HepG2 (cell line): Measurements from ENCODE around the gene SLC23A2. TPM values are rescaled to one million over a fixed set of nuclear protein-coding genes. Genes with fewer than 3 reads are reported as not detected.

Source experiments
- ATAC-seq: fragments of 200-7000 bp; cut with Tn5 transposase; 3 replicates; pipeline ENCODE4 v1.9.1; 2020; ENCODE audit warnings: mild to moderate bottlenecking, moderate library complexity
- BruUV-seq: library from RNA; stranded (reverse); fragments of 400-500 nt; replicated peaks from 2 replicates; lab custom pipeline; 2021; lab: Mats Ljungman, UMichigan
- CTCF ChIA-PET: fragments of 300-600 bp; formaldehyde crosslinking; extraction: SDS; loops from one replicate; lab custom pipeline; 2021; ENCODE audit warnings: low total read pairs, inconsistent platforms, low intra/inter-chr PET ratio; lab: Yijun Ruan, JAX
- POLR2A ChIA-PET: fragments of 350-600 bp; sonication (Branson Sonifier 250); formaldehyde crosslinking; loops from one replicate; lab custom pipeline; 2020; ENCODE audit warnings: antibody characterized with exemption, inconsistent platforms; lab: Yijun Ruan, JAX
- DNase-seq: peaks from one replicate; pipeline ENCODE4 v3.0.0-alpha.2; 2015; ENCODE audit warnings: low spot score
- FAIRE-seq: peaks from 3 replicates; lab custom pipeline; 2011; peaks lifted over from hg19 to GRCh38; lab: Jason Lieb, UNC
- H2AFZ ChIP-seq: one replicate; pipeline ENCODE4 v1.6.1; 2011; ENCODE audit warnings: low read length, inconsistent platforms
- H3K27ac ChIP-seq: fragments of 300-600 bp; 3 replicates; pipeline ENCODE4 v1.8.0; 2011; ENCODE audit warnings: mixed run types, mild to moderate bottlenecking, mixed read lengths, low read length, inconsistent platforms; ENCODE audit not compliant: insufficient read depth; ENCODE audit errors: extremely low read length
- H3K27me3 ChIP-seq, 2 experiments: fragments of 200-600 bp in 1 of 2; 2 replicates in 1 of 2; 3 replicates in 1 of 2; pipeline versions ENCODE4 v1.6.0 to v1.8.0; 2011; ENCODE audit warnings: low read length in 2 of 2, mild to moderate bottlenecking in 2 of 2, moderate library complexity in 2 of 2, inconsistent platforms in 1 of 2; ENCODE audit not compliant: insufficient read depth in 2 of 2, control insufficient read depth in 1 of 2
- H3K36me3 ChIP-seq, 2 experiments: fragments of 200-600 bp in 1 of 2; replicated peaks in 1 of 2; 2 replicates in 1 of 2; 3 replicates in 1 of 2; pipeline versions ENCODE4 v1.5.1 to v1.8.0; 2011; ENCODE audit warnings: low read length in 2 of 2, inconsistent platforms in 1 of 2; ENCODE audit not compliant: insufficient read depth in 2 of 2, control insufficient read depth in 1 of 2
- H3K4me1 ChIP-seq: 2 replicates; pipeline ENCODE4 v1.5.1; 2012; ENCODE audit warnings: low read length, inconsistent platforms; ENCODE audit not compliant: insufficient read depth
- H3K4me2 ChIP-seq: 2 replicates; pipeline ENCODE4 v1.6.0; 2011; ENCODE audit warnings: low read depth, low read length, inconsistent platforms
- H3K4me3 ChIP-seq, 3 experiments: fragments of 200-600 bp in 1 of 3; sonication (generic), shearing (Covaris generic) in 1 of 3; replicated peaks in 1 of 3; 2 replicates each; pipeline ENCODE4 v1.5.1; 2011 to 2016; ENCODE audit warnings: low read length in 3 of 3, inconsistent platforms in 2 of 3, low read depth in 2 of 3, mild to moderate bottlenecking in 2 of 3, control low read depth in 1 of 3, mixed read lengths in 1 of 3; ENCODE audit not compliant: insufficient read depth in 1 of 3
- H3K79me2 ChIP-seq: one replicate; pipeline ENCODE4 v1.6.1; 2011; ENCODE audit warnings: low read length, inconsistent platforms; ENCODE audit not compliant: insufficient read depth
- H3K9ac ChIP-seq: 2 replicates; pipeline ENCODE4 v1.6.0; 2011; ENCODE audit warnings: mild to moderate bottlenecking, low read depth, low read length, inconsistent platforms; ENCODE audit not compliant: insufficient read depth
- H3K9me3 ChIP-seq: 2 replicates; pipeline ENCODE4 v1.5.1; 2012; ENCODE audit warnings: mild to moderate bottlenecking, low read length
- H4K20me1 ChIP-seq: 2 replicates; pipeline ENCODE4 v1.6.0; 2011; ENCODE audit warnings: inconsistent platforms, mild to moderate bottlenecking, low read length, moderate library complexity; ENCODE audit not compliant: insufficient read depth
- ARID2 ChIP-seq: sonication (generic); formaldehyde crosslinking; IDR thresholded peaks from 2 replicates; pipeline ENCODE4 v1.8.1; 2022; ENCODE audit warnings: mild to moderate bottlenecking, missing genetic modification reagents, borderline replicate concordance
- FOXA3 ChIP-seq: IDR thresholded peaks from 2 replicates; pipeline ENCODE4 v1.6.1; 2016; ENCODE audit warnings: missing genetic modification reagents, missing compliant biosample characterization
- NAIF1 ChIP-seq: sonication (generic); formaldehyde crosslinking; IDR thresholded peaks from 2 replicates; pipeline ENCODE4 v1.5.0; 2020; ENCODE audit warnings: mild to moderate bottlenecking, missing genetic modification reagents, borderline replicate concordance
- NONO ChIP-seq, 2 experiments: fragments of 450-650 bp in 1 of 2; sonication (generic) in 1 of 2; formaldehyde crosslinking in 1 of 2; IDR thresholded peaks in 1 of 2; conservative IDR thresholded peaks in 1 of 2; 2 replicates each; pipeline versions ENCODE4 v1.6.1 to v1.8.0; 2017 to 2022; ENCODE audit warnings: mild to moderate bottlenecking in 1 of 2, missing genetic modification reagents in 1 of 2, moderate library complexity in 1 of 2
- PRPF4 ChIP-seq: fragments of 200-400 bp; formaldehyde crosslinking; IDR thresholded peaks from 2 replicates; pipeline ENCODE4 v1.6.1; 2016; ENCODE audit warnings: low read length, low read depth; ENCODE audit not compliant: poor library complexity, severe bottlenecking
- TCF7 ChIP-seq: sonication (generic); IDR thresholded peaks from 2 replicates; pipeline ENCODE4 v1.6.1; 2016; ENCODE audit warnings: antibody characterized with exemption, low read depth
- THAP11 ChIP-seq: IDR thresholded peaks from 2 replicates; pipeline ENCODE4 v1.6.1; 2016; ENCODE audit warnings: missing biosample characterization, missing genetic modification reagents
- ZBTB38 ChIP-seq: sonication (generic); formaldehyde crosslinking; IDR thresholded peaks from 2 replicates; pipeline ENCODE4 v1.5.1; 2020; ENCODE audit warnings: mild to moderate bottlenecking, missing genetic modification reagents
- ZNF282 ChIP-seq: fragments of 450-650 bp; IDR thresholded peaks from 2 replicates; pipeline ENCODE4 v1.6.1; 2018; ENCODE audit not compliant: partially characterized antibody
- ZNF432 ChIP-seq: sonication (generic); formaldehyde crosslinking; IDR thresholded peaks from 2 replicates; pipeline ENCODE4 v1.5.0; 2020; ENCODE audit warnings: missing genetic modification reagents, mild to moderate bottlenecking, borderline replicate concordance
- ZNF572 ChIP-seq: sonication (generic); formaldehyde crosslinking; IDR thresholded peaks from 2 replicates; pipeline ENCODE4 v1.5.1; 2020; ENCODE audit warnings: mild to moderate bottlenecking, missing genetic modification reagents
- ZNF768 ChIP-seq: sonication (generic); formaldehyde crosslinking; IDR thresholded peaks from 2 replicates; pipeline ENCODE4 v1.4.0; 2020; ENCODE audit warnings: missing genetic modification reagents
- ZNF883 ChIP-seq: sonication (generic); formaldehyde crosslinking; IDR thresholded peaks from 2 replicates; pipeline ENCODE4 v1.5.1; 2020; ENCODE audit warnings: mild to moderate bottlenecking, missing genetic modification reagents; ENCODE audit errors: not compliant biosample characterization
- WGBS: methylation state at CpG from one replicate; pipeline ENCODE4 v1.1.6; 2017; ENCODE audit warnings: low lambda C conversion rate; 5-methylcytosine and 5-hydroxymethylcytosine counted together
- in situ Hi-C: cut with HindIII; loops from 2 replicates; pipeline ENCODE4 v1.10.0; 2017; ENCODE audit warnings: low pct_unique_long_range_greater_than_20kb; ENCODE audit not compliant: extremely low pct_ligation_motif_present
- intact Hi-C: fragments of 100-400 bp; cut with micrococcal nuclease; formaldehyde crosslinking; loops from one replicate; pipeline ENCODE4 v1.10.0; 2022; ENCODE audit not compliant: unreplicated experiment
- polyA plus RNA-seq, 8 experiments: library from polyadenylated mRNA; depleted of rRNA in 3 of 8; stranded (reverse) in 7 of 8; unstranded in 1 of 8; fragments of >200 nt; fragmentation: Illumina TruSeq in 4 of 8; extraction: Trizol in 4 of 8; gene quantifications; 2 replicates each; pipeline versions ENCODE4 v1.2.1 to v1.2.3, GENCODE V29; 2011 to 2016; ENCODE audit warnings: low read depth in 4 of 8, missing spikeins in 1 of 8, mixed read lengths in 1 of 8; ENCODE audit not compliant: insufficient read depth in 1 of 8
- total RNA-seq, 5 experiments: library from RNA; depleted of rRNA; stranded (reverse); fragments of >200 nt; fragmentation: Illumina TruSeq; extraction: Trizol; gene quantifications; 2 replicates each; pipeline ENCODE4 v1.2.3, GENCODE V29; 2016; ENCODE audit warnings: low read depth in 1 of 5
- TF ChIP-seq, protein P1 (sequence below): sonication (generic); formaldehyde crosslinking; IDR thresholded peaks from 2 replicates; pipeline ENCODE4 v1.4.0; 2020; ENCODE audit warnings: mild to moderate bottlenecking, missing genetic modification reagents
- TF ChIP-seq, protein P2 (sequence below): sonication (generic); formaldehyde crosslinking; IDR thresholded peaks from 2 replicates; pipeline ENCODE4 v1.4.0; 2020; ENCODE audit warnings: missing genetic modification reagents, borderline replicate concordance
- TF ChIP-seq, protein P3 (sequence below): sonication (generic); formaldehyde crosslinking; IDR thresholded peaks from 2 replicates; pipeline ENCODE4 v1.8.0; 2023; ENCODE audit warnings: mild to moderate bottlenecking, missing genetic modification reagents
- TF ChIP-seq, protein P4 (sequence below): sonication (generic); formaldehyde crosslinking; IDR thresholded peaks from 2 replicates; pipeline ENCODE4 v1.5.0; 2020; ENCODE audit warnings: mild to moderate bottlenecking, missing genetic modification reagents
- TF ChIP-seq, protein P5 (sequence below): IDR thresholded peaks from 2 replicates; pipeline ENCODE4 v1.6.1; 2018; ENCODE audit warnings: missing genetic modification reagents, mild to moderate bottlenecking, missing compliant biosample characterization

The SLC23A2 gene
- total and polyA plus RNA-seq, 2 of the 13 experiments (the other 11 are each of a cell fraction or from before 2014, with no cell fraction given) = 42.2 to 51.2 TPM

DNA sequence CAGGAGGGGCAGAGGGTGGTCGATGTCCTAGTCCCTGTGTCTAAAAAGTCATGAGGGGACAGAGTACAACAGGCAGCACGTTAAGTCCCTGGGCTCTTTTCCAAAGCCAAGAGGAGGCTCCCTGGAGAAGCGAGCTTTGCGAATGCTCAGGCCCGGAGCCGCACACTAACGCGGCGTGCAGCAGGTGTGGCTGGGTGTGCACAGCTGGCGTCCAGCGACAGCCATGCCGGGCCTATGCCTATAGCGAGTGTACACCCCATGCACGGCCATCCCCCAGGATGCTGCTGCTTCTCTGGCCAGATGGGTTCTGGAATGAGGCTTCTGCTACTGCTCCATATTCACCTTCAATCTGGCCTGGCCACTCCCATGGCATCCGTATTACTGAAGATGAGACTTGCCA lies 148.3 kb downstream of the SLC23A2 start:
- no peak for ATAC-seq
- ChIA-PET POLR2A (no interaction called here), CTCF (no interaction called here)
- Histone ChIP-seq H3K4me2 (no peak overlapping the region), H2AFZ (no peak overlapping the region), H3K27ac (no peak overlapping the region), H3K79me2 (no peaks in the 10 kb centered on the region), H4K20me1 (no peaks in the 10 kb centered on the region), H3K9me3 (no peaks in the 10 kb centered on the region), H3K27me3 (no peaks in the 10 kb centered on the region), H3K36me3 (peaks cover 33 to 55% of the 10 kb centered on the region in 2 experiments), H3K9ac (no peak overlapping the region), H3K4me1 (no peaks in the 10 kb centered on the region), H3K4me3 (no peak overlapping the region)
- no TSS peak for BruUV-seq
- in situ Hi-C loops = no loop called here
- no peak for FAIRE-seq
- WGBS = 99% methylated on average over 15 of the region's 15 CpGs
- no peak for DNase-seq
- intact Hi-C loops = no loop called here
- no peak for TF ChIP-seq NAIF1
- no peak for TF ChIP-seq ZNF432 (CRISPR knock-in tag)
- no peak for TF ChIP-seq PRPF4
- no peak for TF ChIP-seq FOXA3
- no peak for TF ChIP-seq THAP11 (CRISPR knock-in tag)
- no peak for TF ChIP-seq ZNF282
- TF ChIP-seq NONO (IDR thresholded peaks at IDR 0.05) = no peak
- no peak for TF ChIP-seq NONO (CRISPR knock-in tag; conservative IDR thresholded peaks at IDR 0.05)
- TF ChIP-seq, protein P1, sequence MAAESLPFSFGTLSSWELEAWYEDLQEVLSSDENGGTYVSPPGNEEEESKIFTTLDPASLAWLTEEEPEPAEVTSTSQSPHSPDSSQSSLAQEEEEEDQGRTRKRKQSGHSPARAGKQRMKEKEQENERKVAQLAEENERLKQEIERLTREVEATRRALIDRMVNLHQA (CRISPR knock-in tag) = no peak
- peak; percentile 37; the same call in 1 of the 2 replicates for TF ChIP-seq ZNF768 (CRISPR knock-in tag)
- no peak for TF ChIP-seq TCF7
- no peak for TF ChIP-seq ZNF883 (CRISPR knock-in tag)
- no peak for TF ChIP-seq ARID2 (CRISPR knock-in tag)
- TF ChIP-seq, protein P2, sequence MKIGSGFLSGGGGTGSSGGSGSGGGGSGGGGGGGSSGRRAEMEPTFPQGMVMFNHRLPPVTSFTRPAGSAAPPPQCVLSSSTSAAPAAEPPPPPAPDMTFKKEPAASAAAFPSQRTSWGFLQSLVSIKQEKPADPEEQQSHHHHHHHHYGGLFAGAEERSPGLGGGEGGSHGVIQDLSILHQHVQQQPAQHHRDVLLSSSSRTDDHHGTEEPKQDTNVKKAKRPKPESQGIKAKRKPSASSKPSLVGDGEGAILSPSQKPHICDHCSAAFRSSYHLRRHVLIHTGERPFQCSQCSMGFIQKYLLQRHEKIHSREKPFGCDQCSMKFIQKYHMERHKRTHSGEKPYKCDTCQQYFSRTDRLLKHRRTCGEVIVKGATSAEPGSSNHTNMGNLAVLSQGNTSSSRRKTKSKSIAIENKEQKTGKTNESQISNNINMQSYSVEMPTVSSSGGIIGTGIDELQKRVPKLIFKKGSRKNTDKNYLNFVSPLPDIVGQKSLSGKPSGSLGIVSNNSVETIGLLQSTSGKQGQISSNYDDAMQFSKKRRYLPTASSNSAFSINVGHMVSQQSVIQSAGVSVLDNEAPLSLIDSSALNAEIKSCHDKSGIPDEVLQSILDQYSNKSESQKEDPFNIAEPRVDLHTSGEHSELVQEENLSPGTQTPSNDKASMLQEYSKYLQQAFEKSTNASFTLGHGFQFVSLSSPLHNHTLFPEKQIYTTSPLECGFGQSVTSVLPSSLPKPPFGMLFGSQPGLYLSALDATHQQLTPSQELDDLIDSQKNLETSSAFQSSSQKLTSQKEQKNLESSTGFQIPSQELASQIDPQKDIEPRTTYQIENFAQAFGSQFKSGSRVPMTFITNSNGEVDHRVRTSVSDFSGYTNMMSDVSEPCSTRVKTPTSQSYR (CRISPR knock-in tag) = no peak
- TF ChIP-seq ZBTB38 = no peak
- TF ChIP-seq, protein P3, sequence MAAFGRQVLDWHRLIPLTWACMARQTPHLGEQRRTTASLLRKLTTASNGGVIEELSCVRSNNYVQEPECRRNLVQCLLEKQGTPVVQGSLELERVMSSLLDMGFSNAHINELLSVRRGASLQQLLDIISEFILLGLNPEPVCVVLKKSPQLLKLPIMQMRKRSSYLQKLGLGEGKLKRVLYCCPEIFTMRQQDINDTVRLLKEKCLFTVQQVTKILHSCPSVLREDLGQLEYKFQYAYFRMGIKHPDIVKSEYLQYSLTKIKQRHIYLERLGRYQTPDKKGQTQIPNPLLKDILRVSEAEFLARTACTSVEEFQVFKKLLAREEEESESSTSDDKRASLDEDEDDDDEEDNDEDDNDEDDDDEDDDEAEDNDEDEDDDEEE (CRISPR knock-in tag) = no peak
- TF ChIP-seq, protein P4, sequence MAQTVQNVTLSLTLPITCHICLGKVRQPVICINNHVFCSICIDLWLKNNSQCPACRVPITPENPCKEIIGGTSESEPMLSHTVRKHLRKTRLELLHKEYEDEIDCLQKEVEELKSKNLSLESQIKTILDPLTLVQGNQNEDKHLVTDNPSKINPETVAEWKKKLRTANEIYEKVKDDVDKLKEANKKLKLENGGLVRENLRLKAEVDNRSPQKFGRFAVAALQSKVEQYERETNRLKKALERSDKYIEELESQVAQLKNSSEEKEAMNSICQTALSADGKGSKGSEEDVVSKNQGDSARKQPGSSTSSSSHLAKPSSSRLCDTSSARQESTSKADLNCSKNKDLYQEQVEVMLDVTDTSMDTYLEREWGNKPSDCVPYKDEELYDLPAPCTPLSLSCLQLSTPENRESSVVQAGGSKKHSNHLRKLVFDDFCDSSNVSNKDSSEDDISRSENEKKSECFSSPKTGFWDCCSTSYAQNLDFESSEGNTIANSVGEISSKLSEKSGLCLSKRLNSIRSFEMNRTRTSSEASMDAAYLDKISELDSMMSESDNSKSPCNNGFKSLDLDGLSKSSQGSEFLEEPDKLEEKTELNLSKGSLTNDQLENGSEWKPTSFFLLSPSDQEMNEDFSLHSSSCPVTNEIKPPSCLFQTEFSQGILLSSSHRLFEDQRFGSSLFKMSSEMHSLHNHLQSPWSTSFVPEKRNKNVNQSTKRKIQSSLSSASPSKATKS (CRISPR knock-in tag) = no peak
- TF ChIP-seq ZNF572 (CRISPR knock-in tag) = 0 out of 2 replicates have a peak, but pooled peaks have one; percentile 46
- TF ChIP-seq, protein P5, sequence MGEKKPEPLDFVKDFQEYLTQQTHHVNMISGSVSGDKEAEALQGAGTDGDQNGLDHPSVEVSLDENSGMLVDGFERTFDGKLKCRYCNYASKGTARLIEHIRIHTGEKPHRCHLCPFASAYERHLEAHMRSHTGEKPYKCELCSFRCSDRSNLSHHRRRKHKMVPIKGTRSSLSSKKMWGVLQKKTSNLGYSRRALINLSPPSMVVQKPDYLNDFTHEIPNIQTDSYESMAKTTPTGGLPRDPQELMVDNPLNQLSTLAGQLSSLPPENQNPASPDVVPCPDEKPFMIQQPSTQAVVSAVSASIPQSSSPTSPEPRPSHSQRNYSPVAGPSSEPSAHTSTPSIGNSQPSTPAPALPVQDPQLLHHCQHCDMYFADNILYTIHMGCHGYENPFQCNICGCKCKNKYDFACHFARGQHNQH = no peak
